SIG-M5 treated with dmso at 0.1 percent for 504 hours (cell line): Measurements from ENCODE around the gene FOLR2.

ENCODE experiments used
- DNase-seq: peaks from one replicate; lab custom pipeline; 2025; ENCODE audit not compliant: unreplicated experiment; lab: John Stamatoyannopoulos, UW

Gene FOLR2

DNA sequence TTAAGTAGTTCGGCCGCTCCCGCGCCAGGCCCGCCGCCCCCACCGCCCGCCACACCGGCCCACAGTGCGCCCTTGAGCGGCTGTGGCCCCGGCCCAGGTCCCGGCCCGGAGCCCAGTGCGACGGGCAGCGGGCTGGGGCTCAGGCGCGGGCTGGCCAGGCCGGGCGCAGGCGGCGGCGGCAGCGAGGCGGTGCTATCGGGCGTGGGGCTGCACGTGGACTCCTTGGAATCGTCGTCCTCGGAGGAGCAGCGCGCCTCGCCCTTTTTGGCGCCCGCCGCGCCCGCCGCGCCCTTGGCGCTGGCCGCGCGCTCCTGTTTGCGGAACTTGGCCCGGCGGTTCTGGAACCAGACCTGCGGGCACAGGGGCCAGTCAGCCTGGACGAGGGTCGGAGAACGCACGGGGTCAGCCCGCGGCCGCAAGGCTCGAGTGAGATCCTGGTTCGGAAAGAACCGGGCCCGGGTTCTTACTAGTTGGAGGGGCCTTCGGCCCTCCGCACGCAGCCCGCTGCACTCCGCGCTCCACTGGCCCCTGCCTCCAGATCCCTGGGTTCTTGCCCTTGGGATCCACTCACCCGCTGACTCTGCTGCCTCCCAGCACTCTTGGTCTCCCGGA lies 23.4 kb downstream of the FOLR2 start:
- no peak for DNase-seq

DNA sequence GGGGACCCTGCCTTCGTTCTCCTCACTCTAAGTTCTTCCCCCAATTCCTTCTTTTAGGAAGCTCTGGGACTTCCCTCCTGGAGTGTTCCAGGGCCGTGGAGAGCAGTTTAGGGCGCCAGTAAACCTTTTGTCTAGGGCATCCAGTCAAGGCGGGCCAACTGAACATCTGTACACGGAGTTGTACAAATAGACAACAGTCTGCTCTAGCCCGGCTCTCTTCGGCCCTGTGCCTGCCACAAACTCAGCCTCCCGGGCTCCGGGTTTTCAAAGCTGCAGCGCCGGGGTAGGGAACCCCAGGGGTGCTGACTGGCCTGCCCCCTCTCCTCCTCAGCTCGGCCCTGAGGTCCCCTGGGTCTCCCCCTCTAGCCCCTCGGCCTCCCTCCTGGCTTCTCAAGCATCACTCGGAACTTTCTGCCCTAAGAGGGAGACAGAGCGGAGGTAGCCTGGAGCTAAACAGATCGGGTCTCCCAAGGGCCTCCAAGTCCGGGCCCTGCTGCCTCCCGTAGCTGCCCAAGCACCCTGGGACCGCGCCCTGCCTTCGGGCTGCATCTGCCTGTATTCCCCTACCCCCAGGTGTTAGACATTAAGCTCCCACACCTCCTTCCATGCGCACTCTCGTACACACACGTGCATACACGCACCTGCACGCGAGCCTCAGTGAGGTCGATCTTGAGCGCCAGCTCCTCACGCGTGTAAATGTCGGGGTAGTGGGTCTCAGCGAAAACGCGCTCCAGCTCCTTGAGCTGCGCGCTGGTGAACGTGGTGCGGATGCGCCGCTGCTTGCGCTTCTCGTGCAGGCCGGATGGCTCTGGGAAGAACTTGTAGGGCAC lies 24.1 kb downstream of the FOLR2 start:
- DNase-seq = no peak

DNA sequence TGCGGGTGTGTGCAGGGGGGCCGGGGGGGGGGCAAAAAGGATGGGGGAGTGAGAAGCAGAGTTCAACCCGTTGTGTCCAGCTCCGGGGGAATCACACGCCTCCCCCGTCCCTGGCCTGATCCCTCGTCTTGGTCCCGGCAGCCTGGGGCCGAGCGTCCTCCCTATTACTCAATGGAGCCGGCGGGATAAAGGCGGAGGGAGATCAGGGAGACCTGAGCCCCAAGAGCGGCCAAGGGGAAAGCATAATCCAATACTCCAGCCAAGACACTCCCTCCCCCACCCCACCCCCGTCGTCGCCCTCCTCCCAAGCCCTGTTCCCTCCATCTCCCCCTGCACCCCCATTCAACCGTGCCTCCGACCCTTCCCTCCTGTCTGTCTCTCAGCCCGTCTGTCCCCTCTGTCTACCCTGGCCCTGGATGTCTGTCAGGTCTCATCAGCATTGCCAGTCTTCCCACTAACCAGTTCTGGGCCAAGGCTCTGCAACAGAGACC lies 24.7 kb downstream of the FOLR2 start:
- no peak for DNase-seq

DNA sequence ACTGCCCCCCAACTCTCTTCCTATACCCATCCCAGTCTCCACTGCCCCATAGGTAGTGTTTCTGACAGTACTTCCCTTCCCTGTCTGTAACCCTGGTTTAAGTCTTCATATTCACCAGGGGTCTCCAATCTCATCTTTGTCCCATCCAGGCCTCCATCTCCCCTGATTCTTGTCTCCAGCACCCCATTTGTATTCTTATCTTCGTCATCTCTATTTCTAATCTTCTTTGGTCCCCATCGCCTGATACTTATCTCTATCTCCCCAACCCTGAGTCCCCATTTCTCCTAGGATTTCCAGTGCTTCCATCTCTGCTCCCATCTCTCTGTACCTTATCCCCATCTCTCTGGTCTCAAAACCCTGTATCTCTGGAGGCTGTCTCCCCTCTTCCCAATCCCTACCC lies 25.5 kb downstream of the FOLR2 start:
- DNase-seq = no peak

DNA sequence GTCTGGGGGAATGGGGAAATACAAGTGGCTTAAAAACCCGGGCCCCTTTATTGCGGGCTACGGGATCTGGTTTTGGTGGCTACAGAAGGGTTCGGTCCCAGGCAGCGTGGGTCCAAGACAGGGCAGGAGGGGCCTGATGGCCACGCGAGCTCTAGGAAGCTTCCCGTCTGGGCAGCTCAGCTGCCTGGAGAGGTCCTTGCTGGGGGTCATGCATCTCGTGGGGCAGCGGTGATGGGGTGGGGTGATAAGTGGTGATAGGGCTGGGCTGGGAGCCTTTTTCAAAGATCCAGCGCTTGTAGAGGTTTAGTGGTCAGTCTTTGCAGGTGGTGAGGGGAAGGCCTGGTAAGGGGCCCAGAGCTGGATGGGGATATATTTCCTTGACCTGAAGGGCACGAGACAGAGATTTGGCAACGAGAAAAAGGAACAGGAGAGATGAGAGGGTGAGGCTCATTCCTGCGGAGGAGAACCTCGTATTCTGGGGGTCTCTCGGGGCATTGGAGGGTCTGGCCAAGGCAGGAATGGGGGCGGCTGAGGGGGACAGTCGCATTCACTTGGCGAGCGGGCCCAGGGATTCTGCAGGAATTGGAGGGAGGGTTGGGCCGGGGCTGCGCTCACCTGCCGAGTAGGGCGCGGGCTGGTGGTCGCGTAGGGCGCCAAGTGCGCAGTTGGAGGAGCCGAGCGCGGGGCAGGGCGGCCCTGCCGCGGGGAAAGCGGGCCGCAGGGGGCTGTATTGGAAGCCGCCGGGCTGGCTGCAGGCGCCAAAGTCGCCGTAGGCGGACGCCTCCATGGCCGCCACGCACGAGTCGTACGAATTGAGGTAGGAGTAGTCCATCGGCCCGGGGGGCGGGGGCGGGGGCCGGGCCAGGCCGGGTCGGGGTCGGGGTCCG lies 26.8 kb downstream of the FOLR2 start:
- no peak for DNase-seq

DNA sequence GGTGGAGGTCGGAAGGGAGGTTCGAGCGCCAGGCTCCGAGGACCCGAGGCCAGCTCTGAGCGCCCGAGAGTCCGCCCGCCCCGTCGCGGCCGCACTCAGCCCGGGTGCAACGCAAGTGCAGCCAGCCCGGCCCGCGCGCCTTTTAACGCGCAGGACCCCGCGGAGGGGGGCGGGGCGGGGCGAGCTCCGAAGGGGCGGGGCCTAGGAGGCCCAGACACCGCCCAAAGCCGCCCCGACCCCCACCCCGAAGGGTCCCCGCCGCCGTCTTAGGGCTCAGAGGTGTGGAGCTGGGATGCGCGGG lies 27.4 kb downstream of the FOLR2 start, which contains the start of gene PHOX2A:
Gene PHOX2A (minus strand): TSS at position 117 of the 301 bp plus-strand sequence. CDS start 172 bp downstream, outside the sequence.
- DNase-seq = no peak

DNA sequence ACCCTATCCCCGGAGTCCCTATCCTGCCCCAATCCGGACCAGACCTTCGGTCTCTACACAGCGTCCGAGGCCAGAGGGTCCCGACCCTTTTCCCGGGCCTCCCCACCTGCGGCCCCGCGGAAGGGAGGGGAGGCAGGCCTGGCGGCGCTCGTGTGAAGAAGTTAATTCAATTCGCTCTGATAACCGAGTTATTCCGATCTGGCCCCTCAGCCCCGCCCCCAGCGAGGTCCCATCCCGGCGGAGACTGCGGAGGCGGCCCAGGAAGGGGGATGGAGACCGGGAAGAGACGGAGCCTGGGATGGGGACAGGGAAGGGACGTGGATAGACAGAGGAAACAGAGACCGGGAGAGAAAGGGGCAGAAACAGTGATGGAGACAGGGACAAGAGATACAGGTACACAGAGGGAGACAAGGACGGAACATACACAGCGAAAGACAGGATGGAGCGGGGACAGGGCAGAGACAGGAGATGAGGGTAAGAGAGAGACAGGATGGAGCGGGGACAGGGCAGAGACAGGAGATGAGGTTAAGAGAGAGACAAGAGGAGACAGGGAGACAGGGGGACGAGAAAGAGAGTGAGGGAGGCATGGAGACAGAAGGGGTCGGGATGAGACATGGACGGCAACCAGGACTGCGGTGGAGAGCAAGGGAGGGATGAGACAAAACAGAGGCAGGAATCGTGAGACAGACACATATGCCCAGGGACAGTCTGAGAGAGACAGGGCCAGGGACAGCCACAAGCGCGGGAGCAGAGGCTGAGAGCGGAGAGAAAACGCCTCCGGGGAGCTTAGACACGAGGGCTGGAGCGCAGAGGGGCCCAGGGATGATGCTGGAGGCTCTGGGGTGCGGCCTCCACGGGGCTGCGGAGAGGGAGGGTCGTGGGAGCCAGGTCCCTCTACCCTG lies 28.0 kb downstream of the FOLR2 start:
- DNase-seq = no peak

DNA sequence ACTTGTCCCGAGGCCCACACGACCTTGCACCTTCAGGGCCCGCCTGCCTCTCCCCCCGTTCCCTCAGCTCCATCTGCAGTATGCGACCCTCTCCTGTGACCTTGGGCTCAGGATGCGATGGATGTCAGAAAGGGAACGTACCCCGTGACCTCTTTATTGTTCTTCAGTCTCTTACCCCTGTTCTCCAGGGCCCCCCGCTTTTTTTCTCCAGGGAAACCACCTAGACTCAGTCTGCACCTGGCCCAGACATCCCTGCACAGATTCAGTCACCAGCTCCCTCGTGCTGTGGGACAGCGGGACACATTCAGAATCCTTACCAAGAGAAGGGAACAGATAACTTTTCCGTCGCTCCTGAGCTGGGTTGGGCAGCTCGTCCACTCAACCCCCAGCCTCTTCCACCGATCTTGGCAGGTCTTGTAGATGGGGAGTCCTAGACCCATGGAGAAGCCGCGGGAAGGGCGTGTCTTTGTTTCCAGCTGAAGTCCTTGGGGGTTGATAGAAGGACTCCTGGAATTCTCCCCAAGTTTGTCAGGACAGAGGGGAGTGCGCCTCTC lies 28.7 kb downstream of the FOLR2 start:
- DNase-seq = no peak

DNA sequence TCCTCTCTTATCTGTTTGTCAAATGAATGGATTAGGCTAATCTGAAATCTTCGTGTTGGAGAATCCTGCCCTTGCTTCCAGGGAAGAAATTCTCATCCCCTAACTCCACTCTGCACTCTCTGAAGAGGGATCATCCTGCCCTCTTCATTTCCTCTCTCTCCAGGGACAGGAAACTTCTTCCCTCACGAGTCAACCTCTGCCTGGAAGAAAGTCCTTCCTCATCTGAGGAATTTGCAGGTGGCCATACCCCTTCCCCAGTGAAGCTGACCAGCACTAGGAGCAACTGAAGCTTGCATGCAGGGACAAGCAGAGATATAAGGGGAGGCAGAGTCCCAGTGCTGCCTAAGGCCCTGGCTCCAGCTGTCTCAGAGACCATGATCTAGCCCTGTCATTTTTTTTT lies 31.0 kb downstream of the FOLR2 start:
- no peak for DNase-seq

DNA sequence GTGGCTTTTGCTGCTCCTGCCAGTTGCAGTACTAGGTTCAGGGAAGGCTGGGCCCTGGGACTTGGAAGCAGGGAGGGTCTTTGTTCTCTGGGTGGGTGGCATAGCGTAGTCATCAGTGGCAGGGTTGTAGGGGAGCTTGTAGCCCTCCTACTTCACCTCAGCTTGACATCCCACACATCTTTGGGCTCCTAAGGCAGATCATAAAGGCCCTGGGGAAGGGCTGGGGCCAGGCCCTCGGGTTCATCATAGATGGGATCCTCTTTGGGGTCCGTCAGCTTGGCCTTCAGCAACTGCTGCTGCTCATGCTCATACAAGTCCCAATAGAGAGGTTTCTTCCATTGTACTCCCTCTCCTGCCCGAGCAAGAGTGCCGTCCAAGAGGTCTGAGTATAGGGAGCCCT lies 33.4 kb downstream of the FOLR2 start:
- no peak for DNase-seq

DNA sequence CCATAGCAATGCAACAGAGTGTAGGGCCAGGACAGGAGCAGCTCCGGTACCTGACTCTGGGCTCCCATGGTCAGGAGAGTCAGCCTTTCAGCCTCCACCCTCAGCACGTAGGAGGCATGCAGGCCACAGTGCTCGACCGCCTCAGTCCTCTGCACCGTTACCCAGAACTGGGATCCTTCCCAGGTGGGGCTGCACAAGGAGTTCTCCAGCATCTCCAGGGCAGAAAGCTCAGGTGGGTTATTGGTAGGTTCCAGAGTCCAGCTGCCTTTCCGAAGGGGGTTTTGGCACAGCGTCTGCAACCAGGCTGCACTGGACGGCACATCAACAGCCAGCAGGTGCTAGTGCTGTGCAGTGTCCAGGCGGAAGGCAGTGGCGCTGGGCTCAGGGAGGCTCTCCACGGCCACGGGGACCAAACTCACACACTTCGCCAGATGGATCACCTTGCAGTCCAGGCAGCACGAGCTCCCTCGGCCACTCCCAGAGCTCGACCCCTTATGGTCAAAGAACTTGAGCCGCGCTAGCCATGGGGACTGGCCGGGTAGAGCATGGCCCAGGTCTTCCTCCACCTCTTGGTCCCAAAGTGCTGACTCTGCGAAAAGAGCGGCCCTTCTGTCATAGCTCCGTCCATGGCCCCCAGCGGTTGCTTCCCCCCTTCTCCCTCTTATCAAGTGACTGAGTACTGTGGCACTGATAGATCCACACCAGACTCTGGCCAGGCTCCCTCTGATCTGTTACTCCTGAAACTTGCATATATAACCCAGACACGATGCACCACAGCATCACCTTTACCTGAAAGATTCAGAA lies 34.3 kb downstream of the FOLR2 start:
- DNase-seq = no peak

DNA sequence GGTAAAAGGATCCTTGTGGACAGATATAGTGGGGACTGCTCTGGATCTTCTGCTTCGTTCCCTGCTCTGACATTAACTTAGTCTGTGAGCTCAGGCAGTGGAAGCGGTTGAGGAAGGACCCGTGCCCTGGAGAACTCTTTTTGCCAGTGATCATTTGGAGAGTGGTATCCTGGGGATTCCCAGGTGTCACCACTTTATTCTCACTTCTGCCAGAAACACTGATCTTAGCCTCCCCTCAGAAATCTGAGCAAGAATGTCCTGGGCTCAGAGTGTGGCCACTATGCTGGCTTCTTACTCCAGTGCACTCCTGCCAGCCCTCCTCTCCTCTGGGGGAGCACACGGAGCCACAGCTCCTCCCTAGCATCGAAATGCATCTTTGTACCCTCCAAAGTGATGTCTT lies 35.0 kb downstream of the FOLR2 start:
- DNase-seq = no peak

DNA sequence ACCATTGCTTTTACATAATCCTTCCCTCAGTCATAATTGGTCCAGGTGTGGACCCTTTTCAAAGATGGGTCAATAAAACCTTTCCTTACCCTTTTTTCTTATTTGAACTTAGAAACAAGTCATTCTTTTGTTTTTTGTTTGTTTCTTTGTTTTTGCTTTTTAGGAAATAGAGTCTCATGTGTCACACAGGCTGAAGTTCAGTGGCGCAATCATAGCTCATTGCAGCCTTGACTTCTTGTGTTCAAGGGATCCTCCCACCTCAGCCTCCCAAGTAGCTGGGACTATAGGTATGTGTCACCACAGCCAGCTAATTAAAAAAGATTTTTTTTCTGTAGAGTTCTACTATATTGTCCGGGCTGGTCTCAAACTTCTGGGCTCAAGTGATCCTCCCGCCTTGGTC lies 36.8 kb downstream of the FOLR2 start:
- no peak for DNase-seq

DNA sequence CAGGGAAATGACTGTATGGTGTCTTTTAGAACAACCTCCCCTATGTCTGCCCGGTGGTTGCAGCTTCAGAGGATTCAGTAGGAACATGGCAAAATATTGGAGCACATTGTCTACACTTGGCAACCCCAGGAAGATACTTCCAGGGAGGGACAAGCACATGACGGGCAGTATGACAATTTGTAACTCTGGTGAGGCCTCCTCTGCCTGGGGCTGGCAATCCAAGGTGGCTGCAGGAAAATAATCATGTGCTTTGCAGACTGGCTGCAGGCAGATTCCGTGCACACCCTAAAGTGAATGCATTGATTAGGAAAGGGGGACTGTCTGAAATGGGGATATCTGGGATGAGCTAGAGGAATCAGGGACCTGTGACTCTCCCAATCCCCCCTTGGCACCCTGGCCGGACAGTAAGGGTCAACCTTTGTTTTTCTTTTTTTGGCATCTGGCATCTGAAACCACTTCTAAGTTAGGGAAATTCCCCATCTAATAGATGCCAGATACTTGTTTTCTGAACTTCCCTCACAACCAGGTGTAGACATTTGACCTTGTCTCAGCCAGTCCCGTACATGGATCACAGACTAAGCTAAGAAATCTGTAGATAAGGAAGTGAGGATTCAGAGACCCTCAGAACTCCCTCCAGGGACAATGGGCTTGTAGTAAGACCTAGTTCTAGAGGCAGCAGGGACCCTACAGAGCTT lies 37.9 kb downstream of the FOLR2 start:
- no peak for DNase-seq

DNA sequence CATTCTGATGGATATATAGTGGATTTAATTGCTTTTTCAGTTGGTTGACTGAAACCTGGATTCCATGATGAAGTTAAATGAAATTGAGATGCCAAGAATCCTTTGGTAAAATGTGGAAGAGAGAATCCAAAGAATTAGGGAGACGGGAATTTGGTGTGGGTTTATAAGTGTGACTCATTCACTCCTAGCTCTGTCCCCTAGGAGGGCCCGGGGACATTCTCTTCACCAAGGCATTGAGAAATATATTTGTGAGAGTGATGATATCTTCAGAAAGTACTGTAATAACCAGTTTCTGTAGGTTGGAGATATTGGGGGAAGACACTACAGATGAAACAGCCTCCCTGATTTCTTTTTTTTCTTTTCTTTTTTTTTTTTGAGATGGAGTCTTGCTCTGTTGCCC lies 41.0 kb downstream of the FOLR2 start:
- no peak for DNase-seq

DNA sequence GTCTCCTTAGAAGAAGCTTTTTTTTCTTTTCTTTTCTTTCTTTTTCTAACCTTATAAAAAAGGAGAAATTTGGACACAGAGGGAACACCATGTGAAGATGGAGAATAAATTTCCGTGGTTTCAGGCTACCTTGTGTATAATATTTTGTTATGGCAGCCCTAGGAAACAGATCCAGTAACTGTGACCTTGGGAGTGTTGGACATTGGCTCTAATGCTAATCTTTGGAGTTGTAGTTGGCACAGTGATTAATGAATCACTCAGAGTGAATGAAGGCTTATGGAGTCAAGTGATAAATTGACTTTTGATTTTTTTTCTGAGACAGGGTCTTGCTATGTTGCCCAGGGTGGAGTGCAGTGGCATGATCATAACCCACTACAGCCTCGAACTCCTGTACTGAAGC lies 42.9 kb downstream of the FOLR2 start:
- DNase-seq = no peak

DNA sequence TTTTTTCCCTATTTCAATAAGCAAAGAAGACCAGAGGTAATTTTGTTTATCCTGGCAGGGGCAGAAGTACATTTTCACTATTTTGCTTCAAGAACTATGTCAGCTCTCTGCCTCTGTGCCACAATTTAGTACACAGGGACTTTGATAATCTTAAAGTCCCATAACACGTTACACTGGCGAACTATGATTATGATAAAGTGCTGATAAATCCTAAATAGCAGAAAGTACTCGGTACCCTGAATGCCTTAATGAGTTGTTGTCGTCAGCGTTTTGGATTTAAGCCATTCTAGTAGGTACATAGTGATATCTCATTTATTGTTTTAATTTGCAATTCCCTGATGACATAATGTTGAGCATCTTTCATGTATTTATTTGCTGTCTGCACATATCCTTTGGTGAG lies 44.0 kb downstream of the FOLR2 start:
- DNase-seq = no peak

DNA sequence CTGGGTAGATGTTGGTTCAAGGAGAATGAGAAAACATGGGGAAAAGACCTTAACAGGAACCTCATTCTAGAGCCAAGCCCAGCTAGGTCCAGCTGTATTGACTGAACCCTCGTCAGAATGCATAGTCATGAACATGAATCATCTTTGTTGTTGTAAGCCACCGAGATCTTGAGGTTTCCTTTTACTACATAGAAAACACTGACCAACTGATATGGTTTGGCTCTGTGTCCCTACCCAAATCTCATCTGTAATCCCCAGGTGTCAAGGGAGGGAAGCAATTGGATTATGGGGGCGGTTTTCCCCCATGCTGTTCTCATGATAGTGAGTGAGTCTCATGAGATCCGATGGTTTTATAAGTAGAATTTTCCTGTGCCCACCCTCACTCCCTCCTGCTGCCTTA lies 46.8 kb downstream of the FOLR2 start:
- DNase-seq = no peak

DNA sequence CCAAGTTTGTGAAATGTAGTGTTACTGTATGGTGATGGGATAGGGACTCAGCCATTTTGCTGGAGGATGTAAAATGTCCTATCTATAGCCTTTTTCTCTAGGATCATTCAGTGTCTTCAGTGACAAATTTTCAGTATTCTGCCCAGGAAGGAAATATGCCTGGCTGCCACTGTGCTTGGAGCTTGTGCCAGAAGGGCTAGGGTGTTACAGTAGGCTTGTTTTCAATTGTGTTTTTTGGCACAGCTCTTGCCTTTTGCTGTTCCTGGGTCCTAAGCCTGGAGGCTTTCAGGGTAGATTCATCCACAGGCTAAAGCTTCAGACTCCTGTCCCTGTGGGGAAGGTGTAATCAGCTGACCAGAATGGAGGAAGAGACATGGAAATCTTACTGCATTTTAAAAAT lies 49.4 kb downstream of the FOLR2 start:
- no peak for DNase-seq
